ENCODE data around the gene OR11L1. TPM values are rescaled to one million over a fixed set of nuclear protein-coding genes. Genes with fewer than 3 reads are reported as not detected.

OR11L1 gene
- total and polyA plus RNA-seq, 4 experiments from 2014 or later: not detected

DNA sequence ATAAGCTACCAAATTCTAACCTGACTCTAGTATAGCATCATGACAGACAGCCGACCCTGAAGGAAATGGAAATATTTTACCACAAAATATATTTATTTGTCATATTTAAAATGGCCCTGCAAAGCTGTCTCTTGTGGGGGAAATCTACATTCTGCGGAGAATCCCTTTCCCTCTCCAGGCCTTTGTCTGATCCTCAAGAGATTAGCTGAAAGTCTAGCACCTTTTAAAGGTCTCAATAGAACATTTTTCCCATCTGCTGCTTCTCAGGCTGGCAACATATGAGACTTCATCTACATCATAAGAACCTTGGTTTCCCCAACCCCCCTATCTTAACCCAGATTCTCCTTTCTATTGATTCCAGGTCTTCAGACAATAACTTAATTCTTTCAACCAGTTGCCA, 1.7 kb upstream of the OR11L1 start:
- ChIA-PET POLR2A (ENCODE audit: partially characterized antibody) (no interaction called here), CTCF (ENCODE audit: partially characterized antibody) (no interaction called here)
- Histone ChIP-seq H3K4me1 (ENCODE audit: insufficient read depth, low read length) (no peaks in the 10 kb centered on the region), H3K27me3 (ENCODE audit: insufficient read depth, low read length) (no peaks in the 10 kb centered on the region), H3K9me3 (ENCODE audit: control insufficient read depth in 1 of 2, low read length in 2 of 2) (no peaks in the 10 kb centered on the region), H3K4me3 (ENCODE audit: low read length in 2 of 2) (no peak overlapping the region), H3K27ac (ENCODE audit: low read depth, low read length) (no peak overlapping the region), H3K36me3 (ENCODE audit: insufficient read depth, low read length) (no peaks in the 10 kb centered on the region)
- intact Hi-C loops (cut with micrococcal nuclease): no loop called here
- Mint-ChIP-seq H3K4me1 (no peaks in the 10 kb centered on the region), H3K4me3 (no peak overlapping the region), H3K27me3 (peaks cover 0 to under 1% of the 10 kb centered on the region in 2 donors), H3K27ac (no peak overlapping the region), H3K36me3 (no peaks in the 10 kb centered on the region), H3K9me3 (peaks cover 0 to 4% (median 0%) of the 10 kb centered on the region in 8 donors)
- no peak for DNase-seq

DNA sequence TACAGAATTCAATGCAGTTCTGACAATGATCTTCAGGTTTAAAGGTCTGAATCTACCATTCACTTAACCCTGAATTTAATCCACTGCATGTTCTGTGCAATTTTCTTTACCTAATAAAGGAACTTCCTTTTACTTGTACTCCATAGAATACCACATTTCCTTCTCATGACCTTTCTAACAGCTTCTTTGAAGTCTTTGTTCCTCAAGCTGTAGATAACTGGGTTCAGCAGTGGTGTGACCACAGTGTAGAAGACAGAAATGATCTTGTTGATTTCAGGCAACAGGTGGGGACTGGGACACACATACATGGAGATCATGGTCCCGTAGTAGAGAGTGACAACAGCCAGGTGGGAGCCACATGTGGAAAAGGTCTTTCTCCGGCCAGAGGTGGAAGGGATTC, 878 bp downstream of the OR11L1 start:
- Histone ChIP-seq H3K36me3 (ENCODE audit: insufficient read depth, low read length) (no peaks in the 10 kb centered on the region), H3K4me3 (ENCODE audit: low read length in 2 of 2) (no peak overlapping the region), H3K27ac (ENCODE audit: low read depth, low read length) (no peak overlapping the region), H3K4me1 (ENCODE audit: insufficient read depth, low read length) (no peaks in the 10 kb centered on the region), H3K27me3 (ENCODE audit: insufficient read depth, low read length) (no peaks in the 10 kb centered on the region), H3K9me3 (ENCODE audit: control insufficient read depth in 1 of 2, low read length in 2 of 2) (no peaks in the 10 kb centered on the region)
- ChIA-PET CTCF (ENCODE audit: partially characterized antibody) (no interaction called here), POLR2A (ENCODE audit: partially characterized antibody) (no interaction called here)
- Mint-ChIP-seq H3K27ac (no peak overlapping the region), H3K36me3 (no peaks in the 10 kb centered on the region), H3K9me3 (peaks cover 0 to 8% (median 0%) of the 10 kb centered on the region in 8 donors), H3K4me3 (no peak overlapping the region), H3K4me1 (no peaks in the 10 kb centered on the region), H3K27me3 (peaks cover 0 to 2% of the 10 kb centered on the region in 2 donors)
- intact Hi-C loops (cut with micrococcal nuclease): no loop called here
- no peak for DNase-seq

DNA sequence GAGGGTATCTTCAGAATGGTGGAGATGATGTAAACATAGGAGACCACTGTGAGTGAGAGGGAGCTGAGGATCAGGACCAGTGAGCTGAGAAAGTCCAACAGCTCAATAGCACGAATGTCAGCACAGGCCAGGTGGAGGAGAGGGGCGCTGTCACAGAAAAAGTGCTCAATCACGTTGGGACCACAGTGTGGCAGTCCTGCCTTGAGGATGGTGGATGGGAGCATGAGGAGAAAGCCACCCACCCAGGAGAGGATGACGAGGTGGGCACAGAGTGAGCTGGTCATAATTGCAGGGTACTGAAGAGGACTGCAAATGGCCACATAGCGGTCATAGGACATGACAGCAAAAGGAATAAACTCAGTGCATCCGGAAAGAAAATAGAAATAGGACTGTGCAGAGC, 8.1 kb downstream of the OR11L1 start:
- DNase-seq: no peak
- H3K27ac Mint-ChIP-seq: no peak overlapping the region
- ChIA-PET CTCF (ENCODE audit: partially characterized antibody) (no interaction called here), POLR2A (ENCODE audit: partially characterized antibody) (no interaction called here)
- Histone ChIP-seq H3K4me1 (ENCODE audit: insufficient read depth, low read length) (no peaks in the 10 kb centered on the region), H3K4me3 (ENCODE audit: low read length in 2 of 2) (no peak overlapping the region), H3K27ac (ENCODE audit: low read depth, low read length) (no peak overlapping the region), H3K9me3 (ENCODE audit: control insufficient read depth in 1 of 2, low read length in 2 of 2) (no peaks in the 10 kb centered on the region), H3K36me3 (ENCODE audit: insufficient read depth, low read length) (no peaks in the 10 kb centered on the region), H3K27me3 (ENCODE audit: insufficient read depth, low read length) (no peaks in the 10 kb centered on the region)
- H3K27me3 Mint-ChIP-seq: peaks cover 0 to 6% of the 10 kb centered on the region in 2 donors
- no peaks in the 10 kb centered on the region for H3K36me3 Mint-ChIP-seq
- no peaks in the 10 kb centered on the region for H3K4me1 Mint-ChIP-seq
- intact Hi-C loops (cut with micrococcal nuclease): no loop called here
- no peak overlapping the region for H3K4me3 Mint-ChIP-seq
- peaks cover 0 to 7% (median 0%) of the 10 kb centered on the region in 8 donors for H3K9me3 Mint-ChIP-seq

DNA sequence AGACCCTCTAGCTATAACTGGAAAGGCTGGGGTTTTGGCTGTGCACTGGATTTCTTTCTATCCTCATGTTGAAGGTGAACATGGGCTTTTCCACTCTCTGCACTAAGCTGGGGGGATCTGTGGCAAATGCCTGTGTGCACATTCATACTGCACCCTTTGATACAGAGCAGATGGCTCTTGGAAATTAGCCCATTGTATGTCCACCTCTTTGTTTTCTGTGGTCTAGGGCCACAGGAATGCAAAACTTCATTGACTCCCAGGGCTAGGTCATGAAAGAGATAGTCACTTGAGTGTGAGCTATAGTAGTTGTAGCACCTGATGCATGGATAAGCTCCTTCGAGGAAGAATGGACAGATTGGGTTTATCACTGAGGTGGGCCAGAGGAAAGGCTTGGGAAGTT, 12.0 kb downstream of the OR11L1 start:
- CTCF ChIA-PET (ENCODE audit: partially characterized antibody): no interaction called here

DNA sequence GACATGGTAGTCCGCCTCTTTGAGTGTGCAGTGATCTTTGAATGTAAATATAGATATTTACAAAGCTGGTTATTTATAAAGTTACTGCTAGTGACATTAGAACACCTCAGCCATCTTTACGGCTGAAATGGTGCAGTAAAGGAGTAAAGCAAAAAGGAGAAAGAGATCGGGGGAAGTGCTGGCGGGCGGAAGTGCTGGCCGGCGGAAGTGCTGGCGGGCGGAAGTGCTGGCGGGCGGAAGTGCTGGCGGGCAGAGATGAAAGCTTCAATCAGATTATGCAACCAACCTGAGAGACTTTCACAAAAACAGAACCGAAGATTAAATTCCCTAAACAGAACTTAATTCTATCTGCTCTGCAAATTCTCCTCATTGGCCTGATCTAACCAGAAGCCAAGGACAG, 16.3 kb downstream of the OR11L1 start:
- Mint-ChIP-seq H3K27ac (no peak overlapping the region), H3K36me3 (no peaks in the 10 kb centered on the region), H3K4me3 (no peak overlapping the region), H3K4me1 (peaks cover 0 to 1% (median 0%) of the 10 kb centered on the region in 4 donors), H3K27me3 (no peaks in the 10 kb centered on the region), H3K9me3 (no peaks in the 10 kb centered on the region)
- Histone ChIP-seq H3K27ac (ENCODE audit: low read depth, low read length) (no peak overlapping the region), H3K9me3 (ENCODE audit: control insufficient read depth in 1 of 2, low read length in 2 of 2) (no peaks in the 10 kb centered on the region), H3K36me3 (ENCODE audit: insufficient read depth, low read length) (no peaks in the 10 kb centered on the region), H3K27me3 (ENCODE audit: insufficient read depth, low read length) (no peaks in the 10 kb centered on the region), H3K4me1 (ENCODE audit: insufficient read depth, low read length) (no peaks in the 10 kb centered on the region), H3K4me3 (ENCODE audit: low read length in 2 of 2) (no peak overlapping the region)
- no peak for DNase-seq
- ChIA-PET CTCF (ENCODE audit: partially characterized antibody) (no interaction called here), POLR2A (ENCODE audit: partially characterized antibody) (no interaction called here)
- intact Hi-C loops (cut with micrococcal nuclease): no loop called here

More for the DNA sequence above, 12.0 kb downstream of the OR11L1 start:
- Mint-ChIP-seq H3K4me1 (no peaks in the 10 kb centered on the region), H3K27me3 (peaks cover 0 to 4% of the 10 kb centered on the region in 2 donors), H3K27ac (no peak overlapping the region), H3K4me3 (no peak overlapping the region), H3K9me3 (peaks cover 0 to 3% (median 0%) of the 10 kb centered on the region in 8 donors), H3K36me3 (no peaks in the 10 kb centered on the region)
- POLR2A ChIA-PET (ENCODE audit: partially characterized antibody): no interaction called here
- Histone ChIP-seq H3K4me3 (ENCODE audit: low read length in 2 of 2) (no peak overlapping the region), H3K4me1 (ENCODE audit: insufficient read depth, low read length) (no peaks in the 10 kb centered on the region), H3K27me3 (ENCODE audit: insufficient read depth, low read length) (no peaks in the 10 kb centered on the region), H3K9me3 (ENCODE audit: control insufficient read depth in 1 of 2, low read length in 2 of 2) (no peaks in the 10 kb centered on the region), H3K36me3 (ENCODE audit: insufficient read depth, low read length) (no peaks in the 10 kb centered on the region), H3K27ac (ENCODE audit: low read depth, low read length) (no peak overlapping the region)
- DNase-seq: no peak
- intact Hi-C loops (cut with micrococcal nuclease): no loop called here

DNA sequence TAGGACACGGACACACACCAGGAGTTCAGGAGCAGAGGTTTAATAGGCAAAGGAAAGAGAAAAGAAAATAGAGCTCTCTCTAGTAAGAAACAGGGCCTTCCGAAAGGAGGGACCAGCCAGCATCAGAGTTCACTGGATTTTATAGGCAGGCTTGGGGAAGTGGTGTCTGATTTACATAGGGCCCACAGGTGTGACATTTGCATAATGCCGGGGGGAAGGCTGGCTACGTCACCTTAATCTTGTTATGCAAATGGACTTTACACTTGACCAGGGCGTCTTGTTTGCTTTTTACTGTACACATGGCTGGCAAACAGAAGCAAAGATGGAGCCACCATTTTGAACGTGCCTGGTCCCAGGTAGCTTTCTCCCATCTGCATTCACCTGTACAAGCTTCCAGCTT, 17.7 kb downstream of the OR11L1 start, which contains the start of gene OR14A16:
OR14A16 (minus strand) TSS at position 97 of the 400 bp plus-strand sequence. CDS start 8,390 bp downstream, outside the sequence.
- Histone ChIP-seq H3K4me3 (ENCODE audit: low read length in 2 of 2) (no peak within 1 kb of the TSS), H3K27me3 (ENCODE audit: insufficient read depth, low read length) (no peaks in the 10 kb centered on the region), H3K36me3 (ENCODE audit: insufficient read depth, low read length) (no peaks in the 10 kb centered on the region), H3K4me1 (ENCODE audit: insufficient read depth, low read length) (no peaks in the 10 kb centered on the region), H3K9me3 (ENCODE audit: control insufficient read depth in 1 of 2, low read length in 2 of 2) (no peaks in the 10 kb centered on the region), H3K27ac (ENCODE audit: low read depth, low read length) (no peak within 1 kb of the TSS)
- Mint-ChIP-seq H3K4me1 (peaks cover 0 to 2% (median under 1%) of the 10 kb centered on the region in 4 donors), H3K27me3 (no peaks in the 10 kb centered on the region), H3K9me3 (no peaks in the 10 kb centered on the region), H3K27ac (no peak within 1 kb of the TSS), H3K36me3 (no peaks in the 10 kb centered on the region), H3K4me3 (no peak within 1 kb of the TSS)
- CTCF ChIA-PET (ENCODE audit: partially characterized antibody): no interaction called here
- POLR2A ChIA-PET (ENCODE audit: partially characterized antibody): no interaction called here
- no peak for DNase-seq
- intact Hi-C loops (cut with micrococcal nuclease): no loop called here

DNA sequence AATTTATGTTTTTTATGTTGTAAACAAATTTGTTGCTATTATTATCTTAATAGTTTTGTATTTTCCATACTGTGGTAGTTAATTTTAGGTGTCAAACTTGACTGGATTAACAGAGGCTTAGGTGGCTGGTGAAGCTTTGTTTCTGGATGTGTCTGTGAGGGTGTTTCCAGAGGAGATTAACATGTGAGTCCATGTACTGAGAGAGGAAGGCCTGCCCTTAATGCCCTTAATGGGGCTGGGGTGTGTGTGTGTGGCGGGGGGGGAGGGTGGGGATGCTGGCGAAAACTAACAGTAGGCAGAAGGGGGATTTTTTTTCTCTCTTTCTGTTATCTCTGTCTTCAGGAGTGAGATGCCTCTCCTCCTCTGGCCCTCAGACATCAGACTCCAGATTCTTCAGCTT, 19.6 kb downstream of the OR11L1 start:
- Histone ChIP-seq H3K4me1 (ENCODE audit: insufficient read depth, low read length) (no peaks in the 10 kb centered on the region), H3K36me3 (ENCODE audit: insufficient read depth, low read length) (no peaks in the 10 kb centered on the region), H3K9me3 (ENCODE audit: control insufficient read depth in 1 of 2, low read length in 2 of 2) (no peaks in the 10 kb centered on the region), H3K27ac (ENCODE audit: low read depth, low read length) (no peak overlapping the region), H3K27me3 (ENCODE audit: insufficient read depth, low read length) (no peaks in the 10 kb centered on the region), H3K4me3 (ENCODE audit: low read length in 2 of 2) (no peak overlapping the region)
- intact Hi-C loops (cut with micrococcal nuclease): no loop called here
- POLR2A ChIA-PET (ENCODE audit: partially characterized antibody): no interaction called here
- no peak for DNase-seq
- Mint-ChIP-seq H3K4me1 (peaks cover 0 to 3% (median under 1%) of the 10 kb centered on the region in 4 donors), H3K9me3 (no peaks in the 10 kb centered on the region), H3K27ac (no peak overlapping the region), H3K36me3 (no peaks in the 10 kb centered on the region), H3K4me3 (no peak overlapping the region), H3K27me3 (peaks cover 0 to 1% of the 10 kb centered on the region in 2 donors)
- CTCF ChIA-PET (ENCODE audit: partially characterized antibody): no interaction called here

DNA sequence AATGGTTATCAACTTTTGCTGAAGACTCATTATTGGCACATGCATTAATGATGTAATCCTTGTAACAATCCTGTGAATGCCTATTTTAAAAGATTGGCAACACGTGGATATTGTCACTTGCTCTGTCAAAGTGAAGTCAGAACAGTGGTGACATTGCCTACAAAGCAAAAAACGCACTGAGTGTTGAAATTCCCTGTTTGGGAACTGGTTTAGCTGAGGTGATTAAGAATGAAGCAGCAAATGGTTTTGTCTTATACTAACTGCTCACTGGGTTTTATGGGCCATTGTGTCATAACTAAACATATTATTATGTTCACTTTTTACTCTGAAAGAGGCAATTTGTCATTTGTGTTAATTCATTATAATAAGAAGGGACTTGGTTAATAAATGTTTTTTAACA, 29.1 kb downstream of the OR11L1 start:
- Mint-ChIP-seq H3K27me3 (peaks cover 0 to 1% of the 10 kb centered on the region in 2 donors), H3K4me3 (no peak overlapping the region), H3K36me3 (no peaks in the 10 kb centered on the region), H3K4me1 (no peaks in the 10 kb centered on the region), H3K27ac (no peak overlapping the region), H3K9me3 (peaks cover 0 to 2% (median 0%) of the 10 kb centered on the region in 8 donors)
- CTCF ChIA-PET (ENCODE audit: partially characterized antibody): no interaction called here
- Histone ChIP-seq H3K27ac (ENCODE audit: low read depth, low read length) (no peak overlapping the region), H3K4me1 (ENCODE audit: insufficient read depth, low read length) (no peaks in the 10 kb centered on the region), H3K27me3 (ENCODE audit: insufficient read depth, low read length) (no peaks in the 10 kb centered on the region), H3K4me3 (ENCODE audit: low read length in 2 of 2) (no peak overlapping the region), H3K9me3 (ENCODE audit: control insufficient read depth in 1 of 2, low read length in 2 of 2) (no peaks in the 10 kb centered on the region), H3K36me3 (ENCODE audit: insufficient read depth, low read length) (no peaks in the 10 kb centered on the region)
- DNase-seq: no peak
- intact Hi-C loops (cut with micrococcal nuclease): no loop called here
- POLR2A ChIA-PET (ENCODE audit: partially characterized antibody): no interaction called here
